GM23248 (cell line): ENCODE measurements around the gene NUP107. TPM values are rescaled to one million over a fixed set of nuclear protein-coding genes. Genes with fewer than 3 reads are reported as not detected.

Source experiments
- DNase-seq: peaks from one replicate; pipeline ENCODE4 v3.0.0-alpha.2; 2015
- H2AFZ ChIP-seq: fragments of 200-600 bp; sonication (generic); 2 replicates; pipeline ENCODE4 v1.6.1; 2016; ENCODE audit warnings: antibody characterized with exemption
- H3F3A ChIP-seq: fragments of 200-600 bp; sonication (generic); 2 replicates; pipeline ENCODE4 v1.6.1; 2016; ENCODE audit warnings: mild to moderate bottlenecking, antibody characterized with exemption, mixed run types; ENCODE audit not compliant: insufficient read depth
- H3K27ac ChIP-seq: fragments of 200-600 bp; sonication (generic); 2 replicates; pipeline ENCODE4 v1.5.1; 2016; ENCODE audit warnings: mild to moderate bottlenecking
- H3K27me3 ChIP-seq: fragments of 200-600 bp; sonication (generic); replicated peaks from 2 replicates; pipeline ENCODE4 v1.6.1; 2016; ENCODE audit warnings: mild to moderate bottlenecking; ENCODE audit not compliant: insufficient read depth
- H3K36me3 ChIP-seq: fragments of 200-600 bp; sonication (generic); 2 replicates; pipeline ENCODE4 v1.6.1; 2016; ENCODE audit warnings: low read depth, mild to moderate bottlenecking
- H3K4me1 ChIP-seq: fragments of 200-600 bp; sonication (generic); 2 replicates; pipeline ENCODE4 v1.6.1; 2016; ENCODE audit warnings: mild to moderate bottlenecking; ENCODE audit not compliant: insufficient read depth
- H3K4me2 ChIP-seq: fragments of 200-600 bp; sonication (generic); one replicate; pipeline ENCODE4 v1.6.1; 2016; ENCODE audit warnings: mild to moderate bottlenecking; ENCODE audit not compliant: unreplicated experiment
- H3K4me3 ChIP-seq: fragments of 200-600 bp; sonication (generic); 2 replicates; pipeline ENCODE4 v1.5.1; 2016; ENCODE audit warnings: mild to moderate bottlenecking
- H3K79me2 ChIP-seq: fragments of 200-600 bp; sonication (generic); 2 replicates; pipeline ENCODE4 v1.6.1; 2016; ENCODE audit warnings: mild to moderate bottlenecking; ENCODE audit not compliant: insufficient read depth
- H3K9ac ChIP-seq: fragments of 200-600 bp; sonication (generic); 2 replicates; pipeline ENCODE4 v1.6.1; 2016; ENCODE audit warnings: mild to moderate bottlenecking
- H3K9me2 ChIP-seq: fragments of 200-600 bp; sonication (generic); 2 replicates; pipeline ENCODE4 v1.6.1; 2016; ENCODE audit warnings: mixed run types, mild to moderate bottlenecking, moderate library complexity; ENCODE audit not compliant: insufficient read depth
- H3K9me3 ChIP-seq: fragments of 200-600 bp; sonication (generic); one replicate; pipeline ENCODE4 v1.6.1; 2017; ENCODE audit warnings: low read depth
- H4K20me1 ChIP-seq: fragments of 200-600 bp; sonication (generic); 2 replicates; pipeline ENCODE4 v1.6.0; 2016; ENCODE audit not compliant: insufficient read depth
- EZH2 ChIP-seq: fragments of 200-600 bp; sonication (generic); IDR thresholded peaks from 2 replicates; pipeline ENCODE4 v1.6.1; 2018; ENCODE audit warnings: antibody characterized with exemption, mild to moderate bottlenecking; ENCODE audit not compliant: insufficient read depth, poor library complexity, severe bottlenecking
- EZH2phosphoT487 ChIP-seq: fragments of 200-600 bp; sonication (generic); IDR thresholded peaks from 2 replicates; pipeline ENCODE4 v1.6.1; 2018; ENCODE audit warnings: antibody characterized with exemption, moderate library complexity, mild to moderate bottlenecking, low read depth; ENCODE audit not compliant: insufficient read depth
- WGBS, 2 experiments: methylation state at CpG; one replicate each; pipeline ENCODE4 v1.1.6; 2015 to 2017; ENCODE audit warnings: low lambda C conversion rate in 2 of 2, low coverage in 1 of 2; ENCODE audit errors: missing lambda C conversion rate in 2 of 2; 5-methylcytosine and 5-hydroxymethylcytosine counted together
- in situ Hi-C: fragments of 300-500 bp; cut with MboI; formaldehyde crosslinking; loops from 2 replicates; pipeline ENCODE4 v1.15.0; 2020
- polyA plus RNA-seq: library from polyadenylated mRNA; unstranded; fragments of >200 nt; fragmentation: Nextera tagmentation; extraction: Ambion mirVana; gene quantifications from 2 replicates; pipeline ENCODE4 v1.2.1, GENCODE V29; 2016
- total RNA-seq: library from RNA; depleted of rRNA; stranded (reverse); fragments of >200 nt; shearing (Covaris generic); gene quantifications from 2 replicates; pipeline ENCODE4 v1.2.3, GENCODE V29; 2014

Gene NUP107
- total and polyA plus RNA-seq, 2 experiments from 2014 or later = 29.4 to 40.1 TPM

DNA sequence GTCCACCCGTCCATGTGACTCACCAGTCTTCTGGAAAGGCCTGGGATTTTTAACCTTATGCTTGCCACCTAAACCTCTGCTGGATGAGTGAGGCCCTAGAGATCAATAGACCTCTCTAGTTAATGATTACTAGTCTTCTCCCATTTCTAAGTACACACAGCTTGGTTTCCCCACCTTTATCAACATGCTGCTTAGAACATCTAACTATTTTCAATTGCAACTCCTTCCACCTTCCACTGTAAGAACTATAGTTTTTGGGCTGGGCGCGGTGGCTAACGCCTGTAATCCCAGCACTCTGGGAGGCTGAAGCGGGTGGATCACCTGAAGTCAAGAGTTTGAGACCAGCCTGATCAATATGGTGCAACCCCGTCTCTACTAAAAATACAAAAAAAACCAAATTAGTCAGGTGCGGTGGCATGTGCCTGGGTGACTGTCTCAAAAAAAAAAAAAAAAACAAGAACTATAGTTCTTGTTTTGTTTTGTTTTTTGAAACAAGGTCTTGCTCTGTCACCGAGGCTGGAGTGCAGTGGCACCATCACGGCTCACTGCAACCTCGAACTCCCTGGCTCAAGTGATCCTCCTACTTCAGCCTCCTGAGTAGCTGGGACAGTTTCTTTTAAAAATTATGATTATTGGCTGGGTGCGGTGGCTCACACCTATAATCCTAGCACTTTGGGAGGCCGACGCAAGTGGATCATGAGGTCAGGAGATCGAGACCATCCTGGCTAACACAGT is 102.5 kb downstream of the NUP107 start:
- no peak for DNase-seq
- no peaks in the 10 kb centered on the region for H4K20me1 ChIP-seq
- 93 to 94% methylated on average over 14 of the region's 14 CpGs for WGBS, 2 experiments
- H3F3A ChIP-seq = peaks cover 19% of the 10 kb centered on the region
- H3K36me3 ChIP-seq = no peaks in the 10 kb centered on the region
- H3K9me2 ChIP-seq = no peaks in the 10 kb centered on the region
- in situ Hi-C loops = no loop called here
- H3K4me3 ChIP-seq = no peak overlapping the region
- H3K4me2 ChIP-seq = no peak overlapping the region
- H3K79me2 ChIP-seq = no peaks in the 10 kb centered on the region
- no peak for TF ChIP-seq EZH2
- no peak for TF ChIP-seq EZH2phosphoT487
- no peak overlapping the region for H3K27ac ChIP-seq
- no peak overlapping the region for H2AFZ ChIP-seq
- no peak overlapping the region for H3K9ac ChIP-seq
- no peaks in the 10 kb centered on the region for H3K9me3 ChIP-seq
- no peaks in the 10 kb centered on the region for H3K27me3 ChIP-seq
- H3K4me1 ChIP-seq = peaks cover 27% of the 10 kb centered on the region

DNA sequence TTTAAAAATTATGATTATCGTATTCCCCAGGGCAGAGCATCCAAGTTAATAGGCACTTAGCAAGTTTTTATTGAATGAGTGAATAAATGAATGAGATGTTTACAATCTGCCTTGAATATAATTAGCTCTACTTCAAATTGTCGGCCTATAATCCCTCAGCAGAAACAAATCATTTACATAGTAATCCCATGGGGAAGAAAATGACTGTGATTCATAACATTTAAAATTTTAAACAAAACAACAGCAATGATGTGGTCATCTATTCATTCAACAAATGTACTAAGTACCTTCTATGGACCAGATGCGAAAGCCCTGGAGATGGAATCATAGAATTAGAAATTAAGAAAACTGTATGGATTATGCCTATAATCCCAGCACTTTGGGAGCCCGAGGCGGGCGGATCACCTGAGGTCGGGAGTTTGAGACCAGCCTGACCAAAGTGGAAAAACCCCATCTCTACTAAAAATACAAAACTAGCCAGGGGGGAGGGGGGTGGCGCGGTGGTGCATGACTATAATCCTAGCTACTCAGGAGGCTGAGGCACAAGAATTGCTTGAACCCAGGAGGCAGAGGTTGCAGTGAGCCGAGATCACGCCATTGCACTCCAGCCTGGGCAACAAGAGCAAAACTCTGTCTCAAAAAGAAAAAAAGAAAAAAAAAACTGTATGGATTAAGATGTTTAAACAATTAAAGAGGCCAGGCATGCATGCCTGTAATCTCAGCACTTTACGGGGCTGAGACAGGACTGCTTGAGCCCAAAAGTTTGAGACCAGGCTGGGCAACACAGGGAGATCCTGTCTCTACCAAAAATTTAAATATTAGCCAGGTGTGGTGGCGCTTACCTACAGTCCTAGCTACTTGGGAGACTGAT is 103.5 kb downstream of the NUP107 start:
- no peak for DNase-seq

DNA sequence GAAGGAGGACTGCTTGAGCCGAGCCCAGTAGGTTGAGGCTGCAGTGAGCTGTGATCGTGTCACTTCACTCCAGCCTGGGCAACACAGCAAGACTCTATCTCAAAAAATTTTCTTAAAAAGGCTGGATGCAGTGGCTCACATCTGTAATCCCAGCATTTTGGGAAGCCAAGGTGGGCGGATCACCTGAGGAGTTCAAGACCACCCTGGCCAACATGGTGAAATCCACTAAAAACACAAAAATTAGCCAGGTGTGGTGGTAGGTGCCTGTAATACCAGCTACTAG is 104.1 kb downstream of the NUP107 start:
- Histone ChIP-seq H2AFZ (no peak overlapping the region), H3K9me2 (no peaks in the 10 kb centered on the region), H3K4me2 (no peak overlapping the region), H3K9ac (no peak overlapping the region), H3F3A (peaks cover 21% of the 10 kb centered on the region), H3K36me3 (no peaks in the 10 kb centered on the region), H3K79me2 (no peaks in the 10 kb centered on the region), H3K9me3 (no peaks in the 10 kb centered on the region), H3K4me1 (peaks cover 30% of the 10 kb centered on the region), H3K27ac (no peak overlapping the region), H3K27me3 (no peaks in the 10 kb centered on the region), H4K20me1 (no peaks in the 10 kb centered on the region), H3K4me3 (no peak overlapping the region)
- no peak for TF ChIP-seq EZH2phosphoT487
- TF ChIP-seq EZH2 = no peak
- in situ Hi-C loops = no loop called here
- no peak for DNase-seq
- whole genome bisulfite sequencing, 2 experiments = 62 to 65% methylated on average over 3 of the region's 3 CpGs

More for the DNA sequence above, 103.5 kb downstream of the NUP107 start:
- Histone ChIP-seq H3K9me3 (no peaks in the 10 kb centered on the region), H3K27ac (no peak overlapping the region), H2AFZ (no peak overlapping the region), H3K4me3 (no peak overlapping the region), H3K36me3 (no peaks in the 10 kb centered on the region), H3F3A (peaks cover 22% of the 10 kb centered on the region), H3K27me3 (no peaks in the 10 kb centered on the region), H3K4me1 (peaks cover 34% of the 10 kb centered on the region), H4K20me1 (no peaks in the 10 kb centered on the region), H3K9ac (no peak overlapping the region), H3K4me2 (no peak overlapping the region), H3K9me2 (no peaks in the 10 kb centered on the region), H3K79me2 (no peaks in the 10 kb centered on the region)
- in situ Hi-C loops = no loop called here
- TF ChIP-seq EZH2 = no peak
- TF ChIP-seq EZH2phosphoT487 = no peak
- 92 to 94% methylated on average over 13 of the region's 13 CpGs for WGBS, 2 experiments

DNA sequence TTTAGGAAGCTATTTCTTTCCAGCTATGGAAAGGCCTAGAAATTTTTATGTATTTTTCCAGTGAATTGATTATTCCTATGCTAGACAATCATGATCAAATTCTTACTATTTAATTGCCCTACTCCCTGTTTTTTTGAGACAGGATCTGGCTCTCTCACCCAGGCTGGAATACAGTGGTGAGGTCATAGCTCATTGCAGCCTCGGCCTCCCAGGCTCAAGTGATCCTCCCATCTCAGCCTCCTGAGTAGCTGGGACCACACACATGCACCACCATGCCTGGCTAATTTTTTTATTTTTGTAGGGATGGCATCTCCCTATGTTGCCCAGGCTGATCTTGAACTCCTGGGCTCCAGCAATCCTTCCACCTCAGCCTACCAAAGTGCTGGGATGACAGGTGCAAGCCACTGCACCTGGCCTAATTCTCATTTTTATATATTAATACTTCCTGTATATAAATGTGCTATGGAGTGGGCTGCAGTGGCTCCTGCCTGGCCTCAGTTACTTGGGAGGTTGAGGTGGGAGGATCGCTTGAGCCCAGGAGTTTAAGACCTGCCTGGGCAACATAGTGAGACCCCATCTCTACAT is 105.2 kb downstream of the NUP107 start:
- H4K20me1 ChIP-seq = no peaks in the 10 kb centered on the region
- H3K27me3 ChIP-seq = no peaks in the 10 kb centered on the region
- H3K9ac ChIP-seq = no peak overlapping the region
- in situ Hi-C loops = no loop called here
- H2AFZ ChIP-seq = no peak overlapping the region
- no peaks in the 10 kb centered on the region for H3K9me2 ChIP-seq
- no peak overlapping the region for H3K4me2 ChIP-seq
- WGBS, 2 experiments = 77 to 78% methylated on average over 2 of the region's 2 CpGs
- H3K36me3 ChIP-seq = no peaks in the 10 kb centered on the region
- DNase-seq = no peak
- H3K4me1 ChIP-seq = peaks cover 21% of the 10 kb centered on the region
- H3K4me3 ChIP-seq = no peak overlapping the region
- no peak overlapping the region for H3K27ac ChIP-seq
- no peak for TF ChIP-seq EZH2
- no peak for TF ChIP-seq EZH2phosphoT487
- peaks cover 18% of the 10 kb centered on the region for H3F3A ChIP-seq
- H3K79me2 ChIP-seq = no peaks in the 10 kb centered on the region
- H3K9me3 ChIP-seq = no peaks in the 10 kb centered on the region
